H1 (cell line): ENCODE data around the gene LRRTM4. TPM values are rescaled to one million over a fixed set of nuclear protein-coding genes. Genes with fewer than 3 reads are reported as not detected.

Experiments
- CTCF ChIA-PET: fragments of 300-600 bp; sonication (Branson Sonifier 250); formaldehyde crosslinking; loops from one replicate; lab custom pipeline; 2021; ENCODE audit not compliant: partially characterized antibody; lab: Charles Lee
- POLR2A ChIA-PET: fragments of 300-600 bp; sonication (Branson Sonifier 250); formaldehyde crosslinking; loops from one replicate; lab custom pipeline; 2021; ENCODE audit warnings: inconsistent platforms; ENCODE audit not compliant: partially characterized antibody; lab: Charles Lee
- DNase-seq, 2 experiments: peaks; one replicate each; pipeline versions ENCODE4 v3.0.0 to v3.0.0-alpha.2; 2010 to 2022; ENCODE audit warnings: low spot score in 2 of 2, low read depth in 1 of 2, mixed read lengths in 1 of 2
- FAIRE-seq: peaks from 2 replicates; lab custom pipeline; 2011; peaks lifted over from hg19 to GRCh38; lab: Jason Lieb, UNC
- H2AFZ ChIP-seq: 2 replicates; pipeline ENCODE4 v1.8.1; 2012; ENCODE audit warnings: low read length, inconsistent platforms
- H2AK5ac ChIP-seq: 2 replicates; pipeline ENCODE4 v1.6.1; 2013; ENCODE audit warnings: low read depth, low read length
- H2BK120ac ChIP-seq: replicated peaks from 2 replicates; pipeline ENCODE3; 2013; ENCODE audit warnings: low read depth, low read length, inconsistent platforms
- H2BK12ac ChIP-seq: 2 replicates; pipeline ENCODE4 v1.6.1; 2013; ENCODE audit warnings: low read depth, low read length
- H2BK15ac ChIP-seq: 2 replicates; pipeline ENCODE4 v1.6.1; 2013; ENCODE audit warnings: low read length
- H2BK20ac ChIP-seq: 2 replicates; pipeline ENCODE4 v1.6.1; 2013; ENCODE audit warnings: low read length
- H2BK5ac ChIP-seq: 2 replicates; pipeline ENCODE4 v1.6.1; 2013; ENCODE audit warnings: low read depth, low read length
- H3K14ac ChIP-seq: 2 replicates; pipeline ENCODE4 v1.6.1; 2013; ENCODE audit warnings: inconsistent platforms; ENCODE audit not compliant: insufficient read length
- H3K18ac ChIP-seq: 2 replicates; pipeline ENCODE4 v1.6.1; 2013; ENCODE audit warnings: low read length; ENCODE audit errors: extremely low read depth
- H3K23ac ChIP-seq: 2 replicates; pipeline ENCODE4 v1.6.1; 2013; ENCODE audit warnings: inconsistent platforms; ENCODE audit not compliant: insufficient read length
- H3K23me2 ChIP-seq: 2 replicates; pipeline ENCODE4 v1.6.1; 2013; ENCODE audit warnings: low read depth, low read length
- H3K27ac ChIP-seq: 2 replicates; pipeline ENCODE4 v1.6.1; 2011; ENCODE audit warnings: low read depth, low read length, inconsistent platforms
- H3K27me3 ChIP-seq, 4 experiments: replicated peaks in 1 of 4; 1 replicate in 1 of 4; 2 replicates in 3 of 4; pipeline versions ENCODE4 v1.6.1 to v1.8.1; 2011 to 2013; ENCODE audit warnings: low read length in 3 of 4, mild to moderate bottlenecking in 3 of 4, inconsistent platforms in 2 of 4, mixed read lengths in 2 of 4, moderate library complexity in 1 of 4; ENCODE audit not compliant: control insufficient read depth in 3 of 4, insufficient read depth in 3 of 4; ENCODE audit errors: extremely low read depth in 1 of 4
- H3K36me3 ChIP-seq, 4 experiments: 2 replicates each; pipeline versions ENCODE4 v1.6.1 to v1.8.1; 2011 to 2013; ENCODE audit warnings: mild to moderate bottlenecking in 4 of 4, low read length in 3 of 4, moderate library complexity in 2 of 4, control low read depth in 1 of 4, inconsistent platforms in 1 of 4; ENCODE audit not compliant: insufficient read depth in 4 of 4, control insufficient read depth in 2 of 4
- H3K4ac ChIP-seq: replicated peaks from 2 replicates; pipeline ENCODE3; 2013; ENCODE audit warnings: low read length, low read depth, mixed read lengths, inconsistent platforms; ENCODE audit not compliant: insufficient read length
- H3K4me1 ChIP-seq, 4 experiments: replicated peaks in 1 of 4; 1 replicate in 1 of 4; 2 replicates in 3 of 4; pipeline versions ENCODE4 v1.6.1 to v1.8.1; 2011 to 2013; ENCODE audit warnings: low read length in 3 of 4, inconsistent platforms in 2 of 4, mixed read lengths in 1 of 4; ENCODE audit not compliant: insufficient read depth in 4 of 4, control insufficient read depth in 3 of 4
- H3K4me2 ChIP-seq, 2 experiments: 2 replicates each; pipeline versions ENCODE4 v1.6.1 to v1.8.1; 2011 to 2013; ENCODE audit warnings: low read depth in 2 of 2, low read length in 2 of 2, control low read depth in 1 of 2, inconsistent platforms in 1 of 2, mild to moderate bottlenecking in 1 of 2; ENCODE audit not compliant: insufficient read depth in 1 of 2
- H3K4me3 ChIP-seq, 4 experiments: fragments of 200-600, 300-600 bp in 1 of 4; sonication (generic), shearing (Covaris generic), sonication (Bioruptor Twin) in 1 of 4; 2 replicates each; pipeline versions ENCODE4 v1.5.1 to v1.8.1; 2011 to 2016; ENCODE audit warnings: low read length in 4 of 4, low read depth in 3 of 4, control low read depth in 2 of 4, inconsistent platforms in 2 of 4, mild to moderate bottlenecking in 2 of 4, mixed read lengths in 1 of 4, moderate library complexity in 1 of 4; ENCODE audit not compliant: insufficient read depth in 2 of 4; ENCODE audit errors: extremely low read depth in 1 of 4
- H3K56ac ChIP-seq: replicated peaks from 2 replicates; pipeline ENCODE3; 2013; ENCODE audit warnings: low read depth, mild to moderate bottlenecking, mixed read lengths, low read length, inconsistent platforms; ENCODE audit not compliant: insufficient read length
- H3K79me1 ChIP-seq: 2 replicates; pipeline ENCODE4 v1.6.1; 2013; ENCODE audit warnings: low read depth, low read length, control low read depth
- H3K79me2 ChIP-seq, 2 experiments: 2 replicates each; pipeline versions ENCODE4 v1.6.1 to v1.8.1; 2012 to 2013; ENCODE audit warnings: low read length in 2 of 2, mild to moderate bottlenecking in 2 of 2, inconsistent platforms in 1 of 2; ENCODE audit not compliant: insufficient read depth in 2 of 2, control insufficient read depth in 1 of 2
- H3K9ac ChIP-seq, 4 experiments: replicated peaks in 1 of 4; 1 replicate in 1 of 4; 2 replicates in 3 of 4; pipeline versions ENCODE4 v1.6.1 to v1.8.1; 2011 to 2013; ENCODE audit warnings: low read depth in 3 of 4, low read length in 3 of 4, control low read depth in 2 of 4, mild to moderate bottlenecking in 2 of 4, moderate library complexity in 2 of 4, inconsistent platforms in 1 of 4; ENCODE audit errors: extremely low read depth in 1 of 4
- H3K9me3 ChIP-seq, 2 experiments: 2 replicates each; pipeline versions ENCODE4 v1.6.1 to v1.8.1; 2012 to 2013; ENCODE audit warnings: mild to moderate bottlenecking in 2 of 2, moderate library complexity in 2 of 2, control low read depth in 1 of 2, inconsistent platforms in 1 of 2, low read depth in 1 of 2, low read length in 1 of 2, mixed read lengths in 1 of 2; ENCODE audit not compliant: insufficient read depth in 2 of 2
- H4K20me1 ChIP-seq, 2 experiments: replicated peaks in 1 of 2; 2 replicates each; pipeline versions ENCODE3 to v1.8.1; 2011 to 2013; ENCODE audit warnings: inconsistent platforms in 2 of 2, low read length in 2 of 2, mild to moderate bottlenecking in 1 of 2; ENCODE audit not compliant: insufficient read depth in 2 of 2, control insufficient read depth in 1 of 2
- H4K5ac ChIP-seq: 2 replicates; pipeline ENCODE4 v1.6.1; 2013; ENCODE audit warnings: low read length, low read depth, mixed read lengths, inconsistent platforms; ENCODE audit not compliant: insufficient read length
- H4K8ac ChIP-seq: 2 replicates; pipeline ENCODE4 v1.8.0; 2013; ENCODE audit warnings: mild to moderate bottlenecking, moderate library complexity, low read length, inconsistent platforms; ENCODE audit not compliant: insufficient read depth; ENCODE audit errors: extremely low read depth
- H4K91ac ChIP-seq: replicated peaks from 2 replicates; pipeline ENCODE3; 2013; ENCODE audit warnings: low read length, mixed read lengths, inconsistent platforms; ENCODE audit not compliant: insufficient read length
- CHD1 ChIP-seq: IDR thresholded peaks from 2 replicates; pipeline ENCODE4 v1.6.1; 2012; ENCODE audit warnings: low read depth, low read length, improper control_type of control experiment
- CHD2 ChIP-seq: IDR thresholded peaks from 2 replicates; pipeline ENCODE4 v1.6.1; 2012; ENCODE audit warnings: low read length, improper control_type of control experiment
- KDM1A ChIP-seq: fragments of 200-600, 300-600 bp; sonication (generic); IDR thresholded peaks from 2 replicates; pipeline ENCODE4 v1.7.1; 2016; ENCODE audit warnings: mild to moderate bottlenecking, low read length, borderline replicate concordance
- RAD21 ChIP-seq, 2 experiments: IDR thresholded peaks in 1 of 2; conservative IDR thresholded peaks in 1 of 2; 2 replicates each; pipeline ENCODE4 v1.6.1; 2011; ENCODE audit warnings: low read depth in 2 of 2, low read length in 2 of 2, improper control_type of control experiment in 1 of 2, inconsistent platforms in 1 of 2, mild to moderate bottlenecking in 1 of 2, moderate library complexity in 1 of 2
- SIN3A ChIP-seq, 2 experiments: IDR thresholded peaks in 1 of 2; conservative IDR thresholded peaks in 1 of 2; 2 replicates each; pipeline ENCODE4 v1.6.1; 2011 to 2012; ENCODE audit warnings: low read length in 2 of 2, improper control_type of control experiment in 1 of 2, low read depth in 1 of 2, mild to moderate bottlenecking in 1 of 2
- SP2 ChIP-seq: IDR thresholded peaks from 2 replicates; pipeline ENCODE4 v1.6.1; 2012; ENCODE audit warnings: mild to moderate bottlenecking, low read length, inconsistent platforms
- WGBS, 2 experiments: shearing (Covaris generic) in 1 of 2; methylation state at CpG; one replicate each; pipeline versions ENCODE4 v1.1.6 to v1.1.7; 2013 to 2015; ENCODE audit warnings: low lambda C conversion rate in 2 of 2, mixed read lengths in 2 of 2, inconsistent platforms in 1 of 2, low coverage in 1 of 2, missing lambda C conversion rate in 1 of 2; ENCODE audit not compliant: insufficient replicate concordance in 2 of 2, insufficient coverage in 1 of 2, insufficient read length in 1 of 2; ENCODE audit errors: extremely low coverage in 1 of 2, missing lambda C conversion rate in 1 of 2; 5-methylcytosine and 5-hydroxymethylcytosine counted together
- polyA plus RNA-seq, 7 experiments: library from polyadenylated mRNA; depleted of rRNA in 3 of 7; stranded (reverse) in 5 of 7; unstranded in 2 of 7; fragments of >200 nt in 5 of 7; fragments of 200-250 nt in 2 of 7; gene quantifications; 1 replicate in 5 of 7; 2 replicates in 1 of 7; 4 replicates in 1 of 7; pipeline versions ENCODE4 v1.2.1 to v1.2.3, GENCODE V29; 2011 to 2013; ENCODE audit warnings: missing spikeins in 2 of 7, mixed read lengths in 2 of 7
- total RNA-seq: library from RNA; stranded (reverse); fragmentation: NEBNext Ultra II Directional; extraction: Animal tissue kit (Norgen Biotek cat#: 25700); gene quantifications from 2 replicates; pipeline ENCODE4 v1.2.1, GENCODE V29; 2021
- TF ChIP-seq, protein P1 (sequence below), 3 experiments: IDR thresholded peaks; 1 replicate in 2 of 3; 2 replicates in 1 of 3; pipeline versions ENCODE4 v1.5.1 to v1.6.1; 2011; ENCODE audit warnings: low read length in 3 of 3, mild to moderate bottlenecking in 3 of 3, inconsistent platforms in 2 of 3, low read depth in 1 of 3, moderate library complexity in 1 of 3; ENCODE audit not compliant: insufficient read depth in 1 of 3; ENCODE audit errors: control extremely low read depth in 1 of 3

The LRRTM4 gene
- total and polyA plus RNA-seq, 2 of the 8 experiments (the other 6 are each of a cell fraction or from before 2014, with no cell fraction given): 3.6 to 9.5 TPM

DNA sequence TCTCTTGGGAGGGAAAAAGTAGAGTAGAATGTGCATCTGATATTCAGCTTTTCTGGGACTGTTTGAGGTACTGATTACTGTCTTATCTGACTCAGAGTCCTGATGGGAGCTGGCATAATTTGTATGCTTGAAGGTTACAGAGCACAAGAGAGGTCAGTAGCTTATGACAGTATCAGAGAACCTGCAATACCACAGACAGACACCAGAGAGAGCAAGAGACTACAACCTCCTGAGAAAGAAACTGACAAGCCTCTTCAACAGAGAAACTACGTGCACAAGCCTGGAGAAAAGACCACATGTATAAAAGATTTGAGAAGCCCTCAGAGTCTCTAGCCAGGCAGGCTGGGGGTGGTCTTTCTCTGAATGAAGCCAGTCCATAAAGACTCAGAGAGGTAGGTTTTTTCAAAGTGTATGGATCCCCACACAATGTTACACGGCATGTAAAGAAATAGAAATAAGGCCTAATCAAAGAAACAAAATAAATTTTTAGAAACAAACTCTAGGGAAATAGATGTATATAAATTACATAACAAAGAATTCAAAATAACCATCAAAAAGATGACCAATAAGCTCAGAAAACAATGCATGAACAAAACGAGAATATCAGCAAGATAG is 568.3 kb downstream of the LRRTM4 start:
- POLR2A ChIA-PET: interaction anchor here (0.7 to 1.8 kb wide), 8 partner anchors 9 to 164 kb away, joined by 3 to 7 read pairs (median 4); no protein-coding TSS in a partner anchor
- peak; percentile 97 for FAIRE-seq

More for the DNA sequence above, 568.3 kb downstream of the LRRTM4 start:
- H4K20me1 ChIP-seq: no peaks in the 10 kb centered on the region
- no peak overlapping the region for H3K23ac ChIP-seq
- CTCF ChIA-PET: interaction anchor here (0.6 to 2.3 kb wide), 33 partner anchors 9 to 1026 kb away, joined by 3 to 12 read pairs (median 3); no protein-coding TSS in a partner anchor
- H3K4me2 ChIP-seq: no peak overlapping the region
- no peak overlapping the region for H3K27ac ChIP-seq
- TF ChIP-seq SIN3A (conservative IDR thresholded peaks at IDR 0.05 in 1 of 2, IDR thresholded peaks at IDR 0.05 in 1 of 2; ENCODE audit: low read depth in 1 of 2, low read length in 2 of 2) (peak in 1 of 2 experiments; percentile 27; a peak in 1 of 4 replicates), CHD1 (no peak), CHD2 (no peak), RAD21 (IDR thresholded peaks at IDR 0.05 in 1 of 2, conservative IDR thresholded peaks at IDR 0.05 in 1 of 2; ENCODE audit: low read depth in 2 of 2, low read length in 2 of 2) (peak; percentile 98 to 99), KDM1A (no peak), SP2 (no peak)
- TF ChIP-seq, protein P1, sequence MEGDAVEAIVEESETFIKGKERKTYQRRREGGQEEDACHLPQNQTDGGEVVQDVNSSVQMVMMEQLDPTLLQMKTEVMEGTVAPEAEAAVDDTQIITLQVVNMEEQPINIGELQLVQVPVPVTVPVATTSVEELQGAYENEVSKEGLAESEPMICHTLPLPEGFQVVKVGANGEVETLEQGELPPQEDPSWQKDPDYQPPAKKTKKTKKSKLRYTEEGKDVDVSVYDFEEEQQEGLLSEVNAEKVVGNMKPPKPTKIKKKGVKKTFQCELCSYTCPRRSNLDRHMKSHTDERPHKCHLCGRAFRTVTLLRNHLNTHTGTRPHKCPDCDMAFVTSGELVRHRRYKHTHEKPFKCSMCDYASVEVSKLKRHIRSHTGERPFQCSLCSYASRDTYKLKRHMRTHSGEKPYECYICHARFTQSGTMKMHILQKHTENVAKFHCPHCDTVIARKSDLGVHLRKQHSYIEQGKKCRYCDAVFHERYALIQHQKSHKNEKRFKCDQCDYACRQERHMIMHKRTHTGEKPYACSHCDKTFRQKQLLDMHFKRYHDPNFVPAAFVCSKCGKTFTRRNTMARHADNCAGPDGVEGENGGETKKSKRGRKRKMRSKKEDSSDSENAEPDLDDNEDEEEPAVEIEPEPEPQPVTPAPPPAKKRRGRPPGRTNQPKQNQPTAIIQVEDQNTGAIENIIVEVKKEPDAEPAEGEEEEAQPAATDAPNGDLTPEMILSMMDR (IDR thresholded peaks at IDR 0.05; ENCODE audit: control extremely low read depth in 1 of 3, insufficient read depth in 1 of 3, low read depth in 1 of 3, low read length in 3 of 3): peak in 2 of 3 experiments; percentile 70 to 89; a peak in 3 of 4 replicates
- no peaks in the 10 kb centered on the region for H3K79me2 ChIP-seq
- H3K27me3 ChIP-seq: no peaks in the 10 kb centered on the region
- H3K56ac ChIP-seq: no peak overlapping the region
- no peak overlapping the region for H2BK5ac ChIP-seq
- H3K4ac ChIP-seq: no peak overlapping the region
- H2BK12ac ChIP-seq: no peak overlapping the region
- no peak overlapping the region for H2BK20ac ChIP-seq
- no peak overlapping the region for H3K4me3 ChIP-seq
- H3K36me3 ChIP-seq: no peaks in the 10 kb centered on the region
- no peaks in the 10 kb centered on the region for H3K79me1 ChIP-seq
- H3K14ac ChIP-seq: no peak overlapping the region
- H4K91ac ChIP-seq: no peak overlapping the region
- no peaks in the 10 kb centered on the region for H3K9me3 ChIP-seq
- no peak overlapping the region for H3K9ac ChIP-seq
- H2BK120ac ChIP-seq: no peak overlapping the region
- peak in 1 of 2 experiments; percentile 74 for DNase-seq
- H3K23me2 ChIP-seq: no peaks in the 10 kb centered on the region
- H2BK15ac ChIP-seq: no peak overlapping the region
- 0 out of 2 replicates have a peak overlapping the region, but pooled peaks have one; percentile 67 for H2AFZ ChIP-seq
- H4K8ac ChIP-seq: no peak overlapping the region
- no peak overlapping the region for H2AK5ac ChIP-seq
- no peak overlapping the region for H3K18ac ChIP-seq
- WGBS, 2 experiments: 59% methylated on average over 3 of the region's 3 CpGs; no CpG with 5 or more reads in 1 of the 2 experiments
- peaks cover 0 to 3% (median 0%) of the 10 kb centered on the region in 4 experiments; a peak in 1 of 7 replicates for H3K4me1 ChIP-seq
- no peak overlapping the region for H4K5ac ChIP-seq
